ENCODE data around the gene SEC23A.
"Not testable (repeated sequence)": the region's sequence is repeated elsewhere in the genome, so short reads cannot be mapped to it uniquely, and the experiment has no call there.

SEC23A gene

DNA sequence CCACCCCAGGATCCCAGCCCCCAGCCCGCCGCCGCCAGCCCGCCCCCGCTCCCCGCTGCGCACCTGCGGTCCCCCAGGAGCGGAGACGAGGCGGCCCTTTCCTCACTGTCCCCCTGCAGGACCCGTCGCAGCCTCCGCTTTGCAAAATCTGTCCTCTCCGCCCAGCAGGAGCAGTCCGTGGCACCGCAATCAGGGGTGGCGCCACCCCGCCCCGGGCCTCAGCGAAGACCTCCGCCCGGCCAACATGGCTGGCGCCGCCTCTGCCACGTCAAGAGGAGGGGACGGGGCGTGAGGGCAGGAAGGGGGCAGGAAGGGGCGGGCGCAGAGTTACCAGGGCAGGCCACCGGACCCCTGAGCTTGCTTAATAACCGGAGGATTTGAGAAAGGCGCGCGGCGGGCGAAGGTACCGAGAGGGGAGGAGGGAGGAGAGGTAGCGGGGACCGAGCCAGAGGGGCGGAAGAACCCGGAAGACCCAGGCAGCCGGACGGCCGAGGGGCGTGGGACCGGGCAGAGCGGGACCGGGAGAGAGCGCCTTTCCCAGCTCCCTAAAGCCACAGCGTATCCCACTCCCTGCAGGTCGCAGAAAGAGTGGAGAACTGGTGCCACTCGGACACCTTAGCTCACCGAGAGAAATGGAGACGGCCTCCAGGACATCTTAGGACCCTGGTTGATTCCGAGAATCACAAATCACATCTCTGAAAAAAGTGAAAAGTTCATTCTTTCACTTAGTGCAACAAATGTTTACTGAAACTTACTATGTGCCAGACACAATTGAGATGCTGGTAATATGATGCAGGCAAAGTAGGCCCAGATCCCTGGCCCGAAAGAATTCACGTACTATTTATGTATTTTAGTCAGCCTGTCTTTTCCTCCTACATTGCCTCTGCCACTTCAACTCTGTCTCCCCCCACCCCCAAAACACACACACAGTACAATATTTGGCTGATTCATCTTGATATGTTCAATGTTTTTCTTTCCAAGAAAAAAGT lies at the start of gene SEC23A:
SEC23A (minus strand) TSS at position 267 of the 989 bp plus-strand sequence. CDS start 7,117 bp downstream, outside the sequence.
- H3K27ac Mint-ChIP-seq = peak within 1 kb of the TSS; percentile 99
- H3K4me1 Mint-ChIP-seq = peaks cover 62% of the 10 kb centered on the region
- no peaks in the 10 kb centered on the region for H3K9me3 Mint-ChIP-seq
- DNase-seq = peak; percentile 77 to 86
- H3K27me3 Mint-ChIP-seq = no peaks in the 10 kb centered on the region
- peak within 1 kb of the TSS; percentile 99 to 100 for H3K4me3 Mint-ChIP-seq
- ATAC-seq = peak; percentile 96

DNA sequence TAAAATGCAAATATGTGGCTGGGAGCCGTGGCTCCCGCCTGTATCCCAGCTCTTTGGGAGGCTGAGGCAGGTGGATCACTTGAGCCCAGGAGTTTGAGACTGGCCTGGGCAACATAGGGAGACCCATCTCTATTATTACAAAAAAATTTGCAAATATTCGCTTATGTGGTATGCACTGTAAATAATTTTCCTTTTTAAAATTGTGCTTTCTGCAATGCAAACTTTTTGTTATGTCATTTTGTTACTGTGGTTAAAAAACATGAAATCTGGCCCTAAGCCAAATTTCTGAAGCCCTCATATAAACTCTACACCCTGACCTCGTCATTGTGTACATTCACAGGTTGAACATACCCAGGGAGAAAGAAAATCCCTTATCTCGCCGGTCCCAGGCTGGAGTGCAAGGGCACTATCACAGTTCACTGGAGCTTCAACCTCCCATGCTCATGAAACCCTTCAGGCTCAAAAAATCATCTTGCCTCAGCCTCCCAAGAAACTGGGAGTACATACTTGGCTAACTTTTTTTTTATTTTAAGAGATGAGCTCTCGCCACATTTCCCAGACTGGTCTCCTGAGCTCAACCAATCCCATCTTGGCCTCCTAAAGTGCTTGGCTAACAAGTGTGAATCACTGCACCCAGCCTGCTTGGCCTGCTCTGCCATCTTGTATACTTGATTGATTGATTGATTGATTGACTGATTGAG lies 42.4 kb upstream of the SEC23A start:
- no peak overlapping the region for H3K27ac Mint-ChIP-seq
- no peak for ATAC-seq
- H3K9me3 Mint-ChIP-seq = peaks cover 7 to 18% of the 10 kb centered on the region in 2 donors
- H3K4me1 Mint-ChIP-seq = no peaks in the 10 kb centered on the region
- H3K27me3 Mint-ChIP-seq = no peaks in the 10 kb centered on the region
- DNase-seq = no peak
- no peak overlapping the region for H3K4me3 Mint-ChIP-seq

DNA sequence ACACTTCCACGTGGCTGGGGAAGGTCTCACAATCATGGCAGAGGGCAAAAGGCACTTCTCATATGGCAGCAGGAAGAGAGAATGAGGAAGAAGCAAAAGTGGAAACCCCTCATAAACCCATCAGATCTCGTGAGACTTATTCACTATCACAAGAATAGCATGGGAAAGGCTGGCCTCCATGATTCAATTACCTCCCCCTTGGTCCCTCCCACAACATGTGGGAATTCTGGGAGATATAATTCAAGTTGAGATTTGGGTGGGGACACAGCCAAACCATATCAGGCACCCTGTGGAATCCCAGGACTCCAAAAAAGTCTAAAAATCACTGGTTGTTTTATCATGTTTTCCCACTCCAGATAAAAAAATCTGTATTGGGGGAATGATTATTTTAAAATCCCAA lies 40.2 kb upstream of the SEC23A start:
- H3K4me3 Mint-ChIP-seq, H3K4me1 Mint-ChIP-seq, DNase-seq, ATAC-seq, H3K27me3 Mint-ChIP-seq, H3K27ac Mint-ChIP-seq: not testable (repeated sequence)
- peaks cover 7 to 18% of the 10 kb centered on the region in 2 donors for H3K9me3 Mint-ChIP-seq

DNA sequence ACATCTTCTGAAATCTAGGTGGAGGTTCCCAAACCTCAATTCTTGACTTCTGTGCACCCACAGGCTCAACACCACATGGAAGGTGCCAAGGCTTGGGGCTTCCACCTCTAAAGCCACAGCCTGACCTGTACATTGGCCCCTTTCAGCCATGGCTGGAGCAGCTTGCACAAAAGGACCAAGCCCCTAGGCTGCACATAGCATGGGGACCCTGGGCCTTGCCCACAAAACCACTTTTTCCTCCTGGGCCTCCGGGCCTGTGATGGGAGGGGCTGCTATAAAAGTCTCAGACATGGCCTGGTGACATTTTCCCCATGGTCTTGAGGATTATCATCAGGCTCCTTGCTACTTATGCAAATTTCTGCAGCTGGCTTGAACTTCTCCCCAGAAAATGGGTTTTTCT lies 38.6 kb upstream of the SEC23A start:
- not testable (repeated sequence) for H3K4me1 Mint-ChIP-seq, H3K27me3 Mint-ChIP-seq, H3K4me3 Mint-ChIP-seq, ATAC-seq, DNase-seq, H3K27ac Mint-ChIP-seq
- H3K9me3 Mint-ChIP-seq = peaks cover 7 to 18% of the 10 kb centered on the region in 2 donors

DNA sequence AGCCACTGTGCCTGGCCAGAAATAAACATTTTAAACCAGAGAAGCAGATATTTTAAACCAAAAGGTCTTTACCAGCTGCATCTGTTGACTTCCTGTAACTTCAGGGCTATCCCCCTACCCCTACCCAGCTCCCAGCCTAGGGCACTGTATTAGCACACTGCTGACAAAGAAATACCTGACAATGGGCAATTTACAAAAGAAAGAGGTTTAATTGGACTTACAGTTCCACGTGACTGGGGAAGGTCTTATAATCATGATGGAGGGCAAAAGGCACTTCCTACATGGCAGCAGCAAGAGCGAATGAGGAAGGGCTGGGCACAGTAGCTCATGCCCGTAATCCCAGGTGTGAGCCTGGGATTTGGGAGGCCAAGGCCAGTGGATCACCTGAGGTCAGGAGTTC lies 37.1 kb upstream of the SEC23A start:
- peaks cover 7 to 18% of the 10 kb centered on the region in 2 donors for H3K9me3 Mint-ChIP-seq
- peak overlapping the region in 1 of 2 donors; percentile 58 for H3K27ac Mint-ChIP-seq
- H3K4me1 Mint-ChIP-seq = no peaks in the 10 kb centered on the region
- ATAC-seq (no peak), DNase-seq (no peak)
- no peaks in the 10 kb centered on the region for H3K27me3 Mint-ChIP-seq
- H3K4me3 Mint-ChIP-seq = no peak overlapping the region

DNA sequence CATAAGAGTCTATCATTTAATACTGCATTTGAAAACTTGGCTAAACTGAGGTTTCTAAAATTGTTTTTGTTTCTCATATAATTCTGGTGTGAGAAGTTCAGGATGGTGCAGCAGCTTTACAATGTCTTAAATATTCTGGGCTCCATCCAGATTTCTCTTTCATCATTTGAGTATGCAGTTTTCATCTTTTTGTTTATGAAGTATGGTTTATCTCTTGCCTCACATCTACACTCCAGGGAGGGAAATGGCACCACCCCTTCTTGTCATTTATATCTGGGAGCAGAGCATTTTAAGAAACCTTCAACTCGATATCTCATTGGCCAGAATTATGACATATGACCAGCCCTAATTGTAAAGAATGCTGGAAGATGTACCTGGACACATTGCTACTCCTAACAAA lies 35.4 kb upstream of the SEC23A start:
- Mint-ChIP-seq H3K9me3 (peaks cover 7 to 18% of the 10 kb centered on the region in 2 donors), H3K27ac (no peak overlapping the region), H3K27me3 (no peaks in the 10 kb centered on the region), H3K4me3 (no peak overlapping the region), H3K4me1 (no peaks in the 10 kb centered on the region)
- ATAC-seq (no peak), DNase-seq (no peak)

DNA sequence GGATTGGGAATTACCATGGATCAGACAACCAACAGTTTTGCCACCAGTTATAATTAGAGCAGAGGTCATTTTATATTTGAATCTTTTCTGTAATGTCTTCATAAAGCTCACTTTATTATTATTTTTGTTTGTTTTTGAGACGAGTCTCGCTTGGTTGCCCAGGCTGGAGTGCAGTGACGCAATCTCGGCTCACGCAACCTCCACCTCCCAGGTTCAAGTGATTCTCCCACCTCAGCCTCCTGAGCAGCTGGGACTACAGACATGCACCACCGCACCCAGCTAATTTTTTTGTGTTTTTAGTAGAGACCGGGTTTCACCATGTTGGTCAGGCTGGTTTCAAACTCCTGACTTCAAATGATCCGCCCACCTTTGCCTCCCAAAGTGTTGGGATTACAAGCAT lies 34.8 kb upstream of the SEC23A start:
- not testable (repeated sequence) for DNase-seq, H3K27ac Mint-ChIP-seq, ATAC-seq, H3K27me3 Mint-ChIP-seq, H3K4me3 Mint-ChIP-seq, H3K4me1 Mint-ChIP-seq
- peaks cover 3 to 13% of the 10 kb centered on the region in 2 donors for H3K9me3 Mint-ChIP-seq

DNA sequence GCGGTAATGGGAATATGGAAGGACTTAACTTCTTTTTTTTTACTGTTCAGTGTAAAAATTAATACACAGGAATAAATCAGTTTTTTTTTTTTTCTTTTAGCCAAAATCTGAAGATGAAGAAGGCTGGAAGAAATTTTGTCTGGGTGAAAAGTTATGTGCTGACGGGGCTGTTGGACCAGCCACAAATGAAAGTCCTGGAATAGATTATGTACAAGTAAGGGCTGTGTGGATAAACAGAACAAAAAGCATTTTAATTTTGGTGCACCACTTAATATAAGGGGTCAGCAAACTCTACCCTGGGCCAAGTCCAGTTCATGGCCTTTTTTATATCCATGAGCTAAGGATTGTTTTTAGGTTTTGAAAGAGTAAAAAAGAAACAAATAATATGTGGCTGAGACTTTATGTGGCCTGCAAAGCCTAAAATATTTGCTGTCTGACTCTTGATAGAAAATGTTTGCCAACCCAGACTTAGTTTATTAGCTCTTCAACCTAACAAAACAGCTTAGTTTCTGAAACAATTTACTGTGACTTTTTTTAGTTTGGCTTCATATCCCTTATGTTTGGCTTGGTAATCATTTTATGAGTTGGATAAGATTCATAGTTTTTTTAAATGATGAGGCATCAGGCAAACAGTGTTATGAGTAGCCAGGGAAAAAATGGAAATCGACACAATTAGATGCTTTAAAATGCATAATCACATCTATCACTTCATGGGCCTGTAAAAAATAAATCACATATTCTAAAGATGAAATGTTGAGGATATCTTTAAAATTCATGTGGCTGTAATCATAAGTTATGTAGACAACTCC lies 19.5 kb upstream of the SEC23A start:
- Mint-ChIP-seq H3K4me3 (no peak overlapping the region), H3K4me1 (no peaks in the 10 kb centered on the region), H3K9me3 (no peaks in the 10 kb centered on the region), H3K27me3 (no peaks in the 10 kb centered on the region), H3K27ac (no peak overlapping the region)
- no peak for DNase-seq
- ATAC-seq = no peak

DNA sequence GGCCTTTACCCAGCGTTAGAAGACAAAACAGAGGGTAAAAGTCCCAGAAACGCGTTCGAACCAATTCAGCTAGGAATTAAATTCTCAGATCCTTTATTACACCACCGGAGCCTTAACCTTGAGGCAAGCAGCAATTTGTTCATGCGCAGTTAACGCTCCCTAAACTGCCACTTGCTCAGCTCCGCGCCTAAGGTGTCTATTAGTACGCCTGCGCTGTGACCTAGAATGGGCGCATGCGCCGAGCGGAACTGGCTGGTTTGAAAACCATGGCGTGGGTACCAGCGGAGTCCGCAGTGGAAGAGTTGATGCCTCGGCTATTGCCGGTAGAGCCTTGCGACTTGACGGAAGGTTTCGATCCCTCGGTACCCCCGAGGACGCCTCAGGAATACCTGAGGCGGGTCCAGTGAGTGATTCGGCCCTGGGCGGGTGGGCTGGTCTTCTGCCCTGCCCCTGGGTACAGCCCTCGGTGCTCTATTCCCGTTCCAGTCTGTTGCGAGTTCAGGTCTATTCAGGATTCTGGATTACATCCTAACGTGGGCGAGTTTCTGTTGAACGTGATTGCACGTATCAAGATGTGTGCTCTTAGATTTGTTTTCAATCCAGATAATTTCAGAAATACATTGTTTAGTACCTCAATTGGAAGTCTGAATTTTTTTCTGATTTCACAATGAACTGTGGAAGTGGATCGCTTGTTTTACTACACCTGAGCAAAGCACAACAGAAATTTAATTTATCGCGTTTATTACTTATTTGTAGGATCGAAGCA lies 11.2 kb upstream of the SEC23A start, which contains the start of gene GEMIN2:
GEMIN2 (plus strand) TSS at position 251 of the 766 bp plus-strand sequence; CDS start at position 267, 16 bp downstream.
- ATAC-seq = peak; percentile 99
- H3K4me3 Mint-ChIP-seq = peak within 1 kb of the TSS; percentile 94
- H3K9me3 Mint-ChIP-seq = no peaks in the 10 kb centered on the region
- peaks cover 19% of the 10 kb centered on the region for H3K4me1 Mint-ChIP-seq
- DNase-seq = peak; percentile 93 to 95
- peak within 1 kb of the TSS; percentile 95 to 96 for H3K27ac Mint-ChIP-seq
- H3K27me3 Mint-ChIP-seq = no peaks in the 10 kb centered on the region

DNA sequence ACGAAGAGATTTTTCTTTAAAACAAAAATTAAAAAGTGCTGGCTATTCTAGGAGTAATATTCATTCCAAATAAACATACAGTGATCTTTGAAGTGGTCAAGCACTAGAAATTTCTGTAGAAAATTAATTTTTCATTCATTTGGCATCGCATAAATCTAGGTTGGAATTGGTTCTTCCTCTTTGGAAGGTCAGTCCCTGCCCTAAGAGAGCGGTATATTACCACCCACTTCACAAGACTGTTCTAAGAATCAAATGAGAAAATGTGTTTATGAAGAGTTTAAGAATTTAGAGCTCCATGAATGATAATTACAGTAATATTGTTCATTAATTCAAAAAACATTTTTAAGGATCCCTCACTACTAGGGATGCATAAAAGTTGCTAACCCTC lies 10.6 kb upstream of the SEC23A start:
- Mint-ChIP-seq H3K27me3 (no peaks in the 10 kb centered on the region), H3K9me3 (no peaks in the 10 kb centered on the region), H3K4me3 (peak overlapping the region; percentile 94), H3K4me1 (peaks cover 19% of the 10 kb centered on the region), H3K27ac (peak overlapping the region in 1 of 2 donors; percentile 96)
- DNase-seq (no peak), ATAC-seq (no peak)

DNA sequence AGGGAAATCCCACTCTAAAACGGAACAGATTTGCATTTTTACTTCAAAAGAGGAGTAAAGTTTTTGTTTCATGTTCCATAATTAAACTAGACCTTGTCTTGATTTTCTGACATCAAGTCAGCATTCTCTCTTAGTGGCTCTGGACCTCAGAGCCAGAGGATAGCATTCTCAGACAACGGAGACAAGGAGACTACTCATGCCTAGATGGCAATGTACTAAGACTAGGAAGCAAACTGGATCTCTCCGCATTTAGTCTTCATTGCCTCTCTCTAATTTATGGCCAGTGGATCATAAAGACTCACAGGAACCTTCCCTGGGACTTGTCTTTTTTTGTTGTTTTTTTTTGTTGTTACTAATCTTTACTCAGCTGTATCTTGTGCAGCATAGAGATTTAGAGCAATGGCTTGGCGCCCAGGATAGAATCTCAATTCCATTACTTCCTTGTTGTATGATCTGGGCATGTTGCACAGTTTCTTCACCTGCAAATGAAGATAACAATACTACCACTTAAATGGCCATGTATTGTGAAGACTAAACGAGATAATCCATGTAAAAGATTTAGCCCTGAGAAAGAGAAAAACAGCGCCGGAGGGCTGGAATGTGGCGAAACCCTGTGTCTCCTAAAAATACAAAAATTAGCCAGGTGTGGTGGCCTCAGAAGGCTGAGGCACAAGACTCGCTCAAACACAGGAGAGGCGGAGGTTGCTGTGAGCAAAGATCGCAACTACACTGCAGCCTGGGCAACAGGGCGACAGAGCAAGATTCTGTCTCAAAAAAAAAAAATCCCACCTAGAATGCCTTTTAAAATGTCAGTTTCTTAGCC lies 7.1 kb upstream of the SEC23A start:
- DNase-seq (no peak), ATAC-seq (no peak)
- Mint-ChIP-seq H3K27me3 (no peaks in the 10 kb centered on the region), H3K27ac (no peak overlapping the region), H3K9me3 (no peaks in the 10 kb centered on the region), H3K4me1 (peaks cover 22% of the 10 kb centered on the region), H3K4me3 (no peak overlapping the region)

DNA sequence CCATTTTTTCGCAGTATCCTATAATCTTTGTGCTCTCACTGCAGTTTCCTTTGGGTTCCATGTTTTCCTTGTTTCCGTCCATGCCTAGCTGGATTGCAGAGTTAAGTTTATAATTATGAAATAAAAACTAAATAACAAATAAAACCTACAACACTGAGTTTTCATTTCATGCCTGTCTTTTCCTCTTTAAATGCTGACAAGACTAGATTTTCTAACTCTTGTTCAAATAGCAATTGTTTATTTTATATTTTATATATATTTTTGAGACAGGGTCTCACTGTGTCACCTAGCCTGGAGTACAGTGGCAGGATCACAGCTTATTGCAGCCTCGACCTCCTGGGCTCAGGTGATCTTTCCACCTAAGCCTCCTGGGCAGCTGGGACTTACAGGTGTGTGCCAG lies 5.8 kb upstream of the SEC23A start:
- H3K27ac Mint-ChIP-seq = no peak overlapping the region
- no peak for DNase-seq
- no peak for ATAC-seq
- H3K4me3 Mint-ChIP-seq = no peak overlapping the region
- peaks cover 27% of the 10 kb centered on the region for H3K4me1 Mint-ChIP-seq
- H3K9me3 Mint-ChIP-seq = no peaks in the 10 kb centered on the region
- H3K27me3 Mint-ChIP-seq = no peaks in the 10 kb centered on the region

DNA sequence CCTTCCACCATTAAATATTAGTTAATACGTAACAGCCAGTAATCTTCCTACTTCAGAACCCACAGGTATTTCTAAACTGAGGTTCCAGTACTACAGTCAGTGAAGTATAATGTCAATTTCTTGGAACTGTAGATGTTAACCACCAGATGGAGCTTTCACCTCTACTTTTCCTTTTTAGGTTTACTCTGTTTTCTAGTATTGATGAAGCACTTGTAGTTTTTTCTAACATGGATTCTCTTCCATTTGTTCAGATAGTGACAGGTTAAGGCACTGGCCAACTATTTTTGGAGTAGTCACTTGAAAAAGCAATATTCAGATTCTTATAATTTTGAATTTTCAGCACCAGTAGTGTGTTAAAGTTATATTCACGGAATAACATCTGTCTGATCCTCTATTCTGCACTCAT lies 4.6 kb upstream of the SEC23A start:
- ATAC-seq = no peak
- no peak overlapping the region for H3K27ac Mint-ChIP-seq
- no peaks in the 10 kb centered on the region for H3K9me3 Mint-ChIP-seq
- no peak for DNase-seq
- peaks cover 28% of the 10 kb centered on the region for H3K4me1 Mint-ChIP-seq
- H3K27me3 Mint-ChIP-seq = no peaks in the 10 kb centered on the region
- H3K4me3 Mint-ChIP-seq = no peak overlapping the region
